C4-2B (cell line): ENCODE measurements around the gene HOXB13.

Source experiments
- H3K27ac ChIP-seq: fragments of 450-650 bp; 2 replicates; pipeline ENCODE4 v1.5.1; 2017
- CTCF ChIP-seq: fragments of 450-650 bp; conservative IDR thresholded peaks from 2 replicates; pipeline ENCODE4 v1.5.1; 2017; ENCODE audit warnings: mild to moderate bottlenecking
- ZFX ChIP-seq: fragments of 450-650 bp; IDR thresholded peaks from 2 replicates; pipeline ENCODE4 v1.6.1; 2017

The HOXB13 gene

DNA sequence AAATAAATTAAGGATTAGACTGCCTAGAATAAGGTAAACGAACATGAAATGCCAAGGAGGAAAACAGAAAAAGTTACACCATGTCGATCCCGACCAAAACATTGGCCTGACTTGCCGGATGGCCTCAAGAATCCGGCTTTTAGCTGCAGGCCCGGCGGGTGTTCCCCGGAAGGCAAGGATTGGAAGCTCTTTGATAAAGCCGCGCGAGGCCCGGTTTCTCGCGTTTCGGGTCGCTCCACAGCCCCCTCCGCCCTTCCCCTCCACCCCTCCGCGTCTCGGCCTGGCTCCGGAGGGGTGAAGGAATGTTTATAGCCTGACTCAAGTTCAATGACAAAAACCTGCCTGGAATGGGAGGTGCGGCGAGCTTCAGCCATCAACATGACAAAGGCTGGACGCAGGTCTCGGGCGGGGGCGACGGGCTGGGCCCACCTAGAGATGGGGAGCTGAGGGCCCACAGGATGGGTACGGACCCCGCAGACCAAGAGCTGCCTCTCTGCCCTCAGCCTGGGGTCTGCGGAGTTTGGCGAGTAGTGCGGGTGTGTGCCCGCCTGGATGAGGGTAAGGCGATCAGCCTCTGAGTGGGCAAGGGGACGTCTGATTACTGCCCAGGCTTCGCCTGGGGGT, 8.8 kb downstream of the HOXB13 start:
- no peak for TF ChIP-seq CTCF
- TF ChIP-seq ZFX: no peak; the same call in 1 of the 2 replicates
- H3K27ac ChIP-seq: peak overlapping the region; percentile 98

DNA sequence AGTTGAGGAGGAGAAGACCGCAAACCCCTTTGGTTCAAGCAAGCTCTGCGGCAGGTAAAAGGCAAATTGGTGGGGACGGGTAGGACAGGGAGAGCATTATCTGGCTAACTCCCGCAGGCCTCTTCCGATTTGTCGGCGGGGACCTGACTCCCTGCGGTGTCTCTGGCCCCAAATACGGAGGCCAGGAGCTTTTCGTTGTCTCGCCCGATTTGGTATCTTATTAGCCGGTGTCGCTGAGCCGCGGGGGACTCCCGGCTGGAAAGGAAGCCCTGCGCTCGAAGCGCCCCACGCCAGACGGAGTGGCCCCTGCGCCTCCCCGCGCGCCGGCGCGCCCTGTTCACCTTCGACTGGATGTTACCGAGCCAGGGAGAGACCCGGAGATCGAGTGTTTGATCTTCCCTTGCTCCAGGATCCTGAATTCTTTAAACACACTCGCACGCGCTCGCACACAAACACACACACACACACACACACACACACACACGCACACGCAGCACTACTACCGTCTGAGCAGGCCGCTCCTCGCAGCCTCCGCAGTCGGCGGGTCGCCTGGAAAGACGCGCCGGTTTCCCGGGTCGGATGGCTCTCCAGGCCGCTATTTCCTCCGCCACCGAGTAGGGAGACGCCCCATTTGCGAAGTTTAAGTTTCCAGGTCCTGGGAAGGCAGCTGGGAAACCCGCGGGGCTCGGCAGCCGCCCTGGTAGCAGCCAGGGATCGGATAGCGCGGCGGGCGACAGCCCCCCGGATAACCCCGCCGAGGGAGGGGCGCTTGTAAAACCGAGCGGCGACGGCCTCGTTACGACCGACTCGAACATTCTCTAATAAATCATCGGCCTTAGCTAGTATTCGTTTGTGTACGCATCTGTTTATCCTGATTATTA, 9.5 kb downstream of the HOXB13 start:
- H3K27ac ChIP-seq: peak overlapping the region; percentile 98
- TF ChIP-seq CTCF (no peak), ZFX (peak; percentile 56)

GRCh38 chr17:48718227-48718760, 10.3 kb downstream of the HOXB13 start:
- peak overlapping the region; percentile 98 for H3K27ac ChIP-seq
- TF ChIP-seq ZFX (no peak), CTCF (no peak)

DNA sequence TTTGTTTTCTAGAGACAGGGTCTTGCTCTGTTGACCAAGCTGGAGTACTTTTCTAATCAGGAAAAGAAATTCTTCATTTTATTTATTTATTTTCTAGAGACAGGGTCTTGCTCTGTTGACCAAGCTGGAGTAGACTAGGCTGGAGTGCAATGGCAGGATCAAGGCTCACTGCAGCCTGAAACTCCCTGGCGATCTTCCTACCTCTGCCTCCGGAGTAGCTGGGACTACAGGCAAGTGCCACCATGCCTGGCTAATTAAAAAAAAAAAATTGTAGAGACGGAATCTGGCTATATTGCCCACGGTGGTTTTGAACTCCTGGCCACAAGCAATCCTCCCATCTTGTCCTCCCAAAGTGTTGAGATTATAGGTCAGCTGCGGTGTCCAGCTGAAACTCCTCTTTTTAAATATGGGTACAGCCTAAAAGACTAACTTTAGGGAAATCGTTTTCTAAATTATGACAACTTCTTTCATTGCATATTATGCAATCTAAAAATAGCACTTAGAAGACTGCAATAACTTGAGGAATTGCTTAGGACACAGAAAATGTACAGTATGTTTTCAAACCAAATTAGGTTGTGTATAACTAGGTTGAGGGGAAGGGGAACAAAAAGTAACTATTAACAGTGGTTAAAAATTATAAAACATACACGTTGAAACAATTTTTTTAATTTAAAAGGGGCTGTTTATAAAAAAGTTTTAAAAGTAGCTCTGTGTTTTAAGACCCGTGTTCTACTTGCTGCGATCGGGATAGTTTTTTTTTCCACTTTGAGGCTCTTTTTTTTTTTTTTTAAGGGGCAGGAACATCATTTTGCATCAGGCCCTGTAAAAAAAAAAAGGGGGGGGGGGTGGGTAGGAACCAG, 11.0 kb downstream of the HOXB13 start:
- TF ChIP-seq ZFX (no peak), CTCF (no peak)
- H3K27ac ChIP-seq: peak overlapping the region; percentile 98

DNA sequence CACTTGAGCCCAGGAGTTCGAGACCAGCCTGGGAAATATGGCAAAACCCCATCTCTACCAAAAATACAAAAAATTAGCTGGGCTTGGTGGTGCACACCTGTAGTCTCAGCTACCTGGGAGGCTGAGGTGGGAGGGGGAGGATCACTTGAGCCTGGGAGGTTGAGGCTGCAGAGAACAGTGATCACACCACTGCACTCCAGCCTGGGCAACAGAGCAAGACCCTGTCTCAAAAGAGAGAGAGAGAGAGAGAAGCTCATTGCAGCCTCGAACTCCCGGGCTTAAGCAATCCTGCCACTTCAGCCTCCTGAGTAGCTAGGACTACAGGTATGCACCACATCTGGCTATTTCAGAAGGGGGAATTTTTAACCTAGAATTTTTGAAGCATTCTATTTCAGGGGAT, 12.0 kb downstream of the HOXB13 start:
- H3K27ac ChIP-seq: peak overlapping the region; percentile 55

DNA sequence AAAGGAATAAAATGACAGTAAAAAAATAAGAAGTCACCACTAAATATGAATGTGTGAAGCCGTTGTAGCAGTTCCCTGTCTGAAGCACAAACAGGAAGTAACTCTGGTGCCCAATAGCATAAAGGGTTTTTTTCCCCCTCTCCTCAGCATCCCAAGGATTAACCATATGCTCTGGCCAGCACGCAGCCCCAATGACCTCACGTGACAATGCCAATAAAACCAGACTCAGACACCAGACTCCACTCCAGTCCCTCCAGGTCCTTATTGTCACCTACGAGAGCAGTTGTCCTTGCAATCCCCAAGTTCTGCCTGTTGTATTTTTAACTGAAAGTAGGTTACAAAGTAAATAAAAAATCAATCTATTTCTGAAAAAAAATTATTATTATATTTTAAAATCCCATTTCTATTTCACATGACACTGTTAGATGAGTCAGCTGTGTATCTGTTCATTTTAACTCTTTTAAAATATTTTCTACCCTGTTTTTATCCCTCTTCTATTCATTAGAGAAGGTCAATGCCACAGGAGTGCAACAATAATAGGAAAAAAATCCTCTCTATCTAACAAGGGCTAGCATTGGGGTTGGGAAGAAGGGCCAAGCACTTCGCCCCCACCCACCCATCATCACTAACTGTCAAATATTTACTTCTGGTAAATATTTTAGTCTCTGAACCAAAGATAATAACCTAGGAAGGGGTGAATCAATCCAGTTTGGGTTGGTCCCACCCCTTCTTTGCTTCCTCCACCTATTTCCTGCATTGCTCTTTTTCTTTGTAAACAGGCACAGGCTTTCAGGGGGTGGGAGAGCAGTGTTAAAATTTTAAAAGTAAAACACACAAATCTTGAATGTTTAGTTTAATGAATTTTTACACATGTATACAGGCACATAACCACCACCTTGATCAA, 12.8 kb downstream of the HOXB13 start:
- peak overlapping the region; percentile 55 for H3K27ac ChIP-seq
- TF ChIP-seq ZFX: no peak
- TF ChIP-seq CTCF: no peak

GRCh38 chr17:48711128-48711527, 17.4 kb downstream of the HOXB13 start:
- H3K27ac ChIP-seq: no peak overlapping the region
- TF ChIP-seq ZFX (no peak), CTCF (no peak)
